ENCODE measurements around the gene CDK16. TPM values are rescaled to one million over a fixed set of nuclear protein-coding genes. Genes with fewer than 3 reads are reported as not detected.

Gene CDK16
- total RNA-seq, 1 donor from 2014 or later, result 253 TPM

DNA sequence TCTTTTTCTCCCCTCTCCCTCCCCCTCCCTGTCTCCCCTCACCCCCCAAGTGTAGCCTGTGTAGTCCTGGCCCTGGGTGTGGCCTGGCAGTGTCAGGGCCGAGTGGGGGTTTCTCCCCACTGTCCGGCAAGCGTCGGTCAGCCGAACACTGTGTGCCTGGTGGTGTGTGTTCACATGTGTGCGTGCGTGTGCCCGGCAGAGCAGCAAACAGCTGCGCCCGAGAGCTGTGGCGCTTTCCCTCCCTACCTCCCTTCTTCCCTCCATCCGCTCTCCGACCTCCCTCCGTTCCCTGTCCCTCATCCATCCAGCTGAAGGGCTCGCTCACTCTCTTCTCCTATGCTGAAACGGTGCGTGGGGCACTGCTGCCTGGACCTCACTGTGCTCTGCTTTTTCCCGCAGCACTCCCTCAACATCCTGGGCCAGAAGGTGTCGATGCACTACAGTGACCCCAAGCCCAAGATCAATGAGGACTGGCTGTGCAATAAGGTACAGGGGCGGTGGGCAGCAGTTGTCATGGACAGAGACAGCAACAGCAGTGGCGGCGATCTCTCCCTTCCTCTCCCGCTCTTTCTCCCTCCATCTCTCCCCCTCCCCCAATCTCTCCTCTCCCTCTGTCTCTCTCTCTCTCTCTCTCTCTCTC, 42.3 kb upstream of the CDK16 start:
- Mint-ChIP-seq H3K9me3 (ENCODE audit: low read depth) (peaks cover 10% of the 10 kb centered on the region), H3K27me3 (no peaks in the 10 kb centered on the region), H3K4me3 (ENCODE audit: low read depth) (no peak overlapping the region), H3K4me1 (ENCODE audit: low read depth) (no peaks in the 10 kb centered on the region), H3K27ac (peak overlapping the region; percentile 7), H3K36me3 (ENCODE audit: insufficient read depth) (peaks cover 12% of the 10 kb centered on the region)
- TF ChIP-seq, protein P1, sequence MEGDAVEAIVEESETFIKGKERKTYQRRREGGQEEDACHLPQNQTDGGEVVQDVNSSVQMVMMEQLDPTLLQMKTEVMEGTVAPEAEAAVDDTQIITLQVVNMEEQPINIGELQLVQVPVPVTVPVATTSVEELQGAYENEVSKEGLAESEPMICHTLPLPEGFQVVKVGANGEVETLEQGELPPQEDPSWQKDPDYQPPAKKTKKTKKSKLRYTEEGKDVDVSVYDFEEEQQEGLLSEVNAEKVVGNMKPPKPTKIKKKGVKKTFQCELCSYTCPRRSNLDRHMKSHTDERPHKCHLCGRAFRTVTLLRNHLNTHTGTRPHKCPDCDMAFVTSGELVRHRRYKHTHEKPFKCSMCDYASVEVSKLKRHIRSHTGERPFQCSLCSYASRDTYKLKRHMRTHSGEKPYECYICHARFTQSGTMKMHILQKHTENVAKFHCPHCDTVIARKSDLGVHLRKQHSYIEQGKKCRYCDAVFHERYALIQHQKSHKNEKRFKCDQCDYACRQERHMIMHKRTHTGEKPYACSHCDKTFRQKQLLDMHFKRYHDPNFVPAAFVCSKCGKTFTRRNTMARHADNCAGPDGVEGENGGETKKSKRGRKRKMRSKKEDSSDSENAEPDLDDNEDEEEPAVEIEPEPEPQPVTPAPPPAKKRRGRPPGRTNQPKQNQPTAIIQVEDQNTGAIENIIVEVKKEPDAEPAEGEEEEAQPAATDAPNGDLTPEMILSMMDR (IDR thresholded peaks at IDR 0.05; ENCODE audit: unreplicated experiment), result no peak
- DNase-seq (ENCODE audit: low spot score, unreplicated experiment), result no peak

DNA sequence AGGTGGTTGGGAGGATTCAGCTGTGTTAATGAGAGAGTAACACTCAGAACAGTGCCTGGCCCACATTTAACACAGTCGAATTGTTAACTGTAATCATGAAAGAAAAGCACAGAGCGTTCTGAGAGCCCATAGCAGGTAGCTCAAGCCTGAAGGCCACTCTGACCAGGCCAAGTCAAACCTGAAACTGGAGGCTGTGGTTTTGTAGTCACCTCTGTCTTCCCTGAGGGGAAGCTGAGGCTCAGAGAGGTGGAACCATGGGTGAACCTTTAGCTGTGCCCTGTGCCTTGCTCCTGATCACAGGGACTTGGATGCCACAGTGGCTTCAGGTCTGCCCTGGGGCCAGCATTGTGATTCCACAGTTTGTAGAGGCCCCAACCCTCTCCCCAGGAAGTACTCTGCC, 41.4 kb upstream of the CDK16 start:
- TF ChIP-seq, protein P1 (IDR thresholded peaks at IDR 0.05; ENCODE audit: unreplicated experiment), result no peak
- Mint-ChIP-seq H3K36me3 (ENCODE audit: insufficient read depth) (peaks cover 12% of the 10 kb centered on the region), H3K27ac (no peak overlapping the region), H3K4me3 (ENCODE audit: low read depth) (no peak overlapping the region), H3K4me1 (ENCODE audit: low read depth) (no peaks in the 10 kb centered on the region), H3K9me3 (ENCODE audit: low read depth) (peaks cover 10% of the 10 kb centered on the region), H3K27me3 (no peaks in the 10 kb centered on the region)
- DNase-seq (ENCODE audit: low spot score, unreplicated experiment), result no peak

DNA sequence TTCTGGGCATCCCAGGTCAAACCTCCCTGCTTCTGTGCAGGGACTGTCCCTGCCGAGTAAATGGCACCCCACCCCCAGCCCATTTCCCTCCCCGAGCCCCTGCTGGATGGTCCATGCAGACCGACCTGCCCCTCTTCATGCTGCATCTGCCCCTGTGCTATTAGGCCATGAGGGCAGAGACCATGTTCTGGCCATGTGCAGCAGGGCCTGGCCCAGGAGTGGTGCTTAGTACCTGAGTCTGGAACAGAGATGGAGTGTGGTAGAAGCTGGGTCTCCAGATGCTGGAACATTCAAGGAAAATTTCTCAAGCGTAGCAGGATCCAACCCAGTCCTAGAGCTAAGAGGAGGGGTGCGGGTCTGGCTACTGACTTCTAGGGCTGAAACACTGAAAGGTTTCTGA, 40.1 kb upstream of the CDK16 start:
- Mint-ChIP-seq H3K4me1 (ENCODE audit: low read depth) (no peaks in the 10 kb centered on the region), H3K36me3 (ENCODE audit: insufficient read depth) (peaks cover 14% of the 10 kb centered on the region), H3K9me3 (ENCODE audit: low read depth) (peaks cover 12% of the 10 kb centered on the region), H3K27me3 (no peaks in the 10 kb centered on the region), H3K27ac (peak overlapping the region; percentile 81), H3K4me3 (ENCODE audit: low read depth) (no peak overlapping the region)
- TF ChIP-seq, protein P1 (IDR thresholded peaks at IDR 0.05; ENCODE audit: unreplicated experiment), result no peak
- DNase-seq (ENCODE audit: low spot score, unreplicated experiment), result no peak

DNA sequence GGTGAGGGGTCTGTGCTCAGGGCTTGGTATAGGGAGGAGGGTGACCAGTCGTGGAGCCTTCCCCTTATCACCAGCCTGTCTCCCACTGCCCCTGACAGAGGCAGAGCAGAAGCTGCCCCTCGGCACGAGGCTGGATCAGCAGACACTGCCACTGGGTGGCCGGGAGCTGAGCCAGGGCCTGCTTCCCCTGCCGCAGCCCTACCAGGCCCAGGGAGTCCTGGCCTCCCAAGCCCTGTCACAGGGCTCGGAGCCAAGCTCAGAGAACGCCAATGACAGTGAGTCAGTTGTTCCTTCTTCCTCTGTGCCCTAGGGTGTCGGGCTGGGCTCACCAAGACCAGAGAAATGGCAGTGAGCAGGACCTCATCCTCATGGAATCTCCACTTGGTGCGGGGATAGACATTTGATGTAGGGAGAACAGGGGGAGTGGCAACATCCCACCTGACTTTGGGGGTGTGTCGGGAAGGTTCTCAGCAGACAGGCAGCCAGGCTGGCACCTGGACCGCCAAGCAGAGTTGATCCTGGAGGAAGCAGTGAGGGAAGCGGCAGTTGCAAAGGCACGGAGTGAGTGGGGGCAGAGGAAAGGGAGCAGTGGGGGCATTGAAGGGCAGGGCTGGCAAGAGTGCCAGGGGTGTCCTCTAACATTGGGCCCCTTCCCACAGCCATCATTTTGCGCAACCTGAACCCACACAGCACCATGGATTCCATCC, 39.1 kb upstream of the CDK16 start:
- TF ChIP-seq, protein P1 (IDR thresholded peaks at IDR 0.05; ENCODE audit: unreplicated experiment), result no peak

DNA sequence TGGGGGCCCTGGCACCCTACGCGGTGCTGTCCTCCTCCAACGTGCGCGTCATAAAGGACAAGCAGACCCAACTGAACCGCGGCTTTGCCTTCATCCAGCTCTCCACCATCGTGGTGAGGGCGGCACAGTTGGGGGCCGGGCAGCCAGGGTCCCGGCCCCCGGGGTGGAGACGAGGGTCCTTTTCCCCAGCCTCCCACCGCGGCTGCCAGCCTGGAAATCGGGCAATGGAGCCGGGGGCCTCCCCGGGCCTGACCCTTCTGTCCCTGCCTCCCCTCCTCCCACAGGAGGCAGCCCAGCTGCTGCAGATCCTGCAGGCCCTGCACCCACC, 38.6 kb upstream of the CDK16 start:
- Mint-ChIP-seq H3K27ac (no peak overlapping the region), H3K4me3 (ENCODE audit: low read depth) (no peak overlapping the region), H3K27me3 (no peaks in the 10 kb centered on the region), H3K4me1 (ENCODE audit: low read depth) (no peaks in the 10 kb centered on the region), H3K36me3 (ENCODE audit: insufficient read depth) (peaks cover 16% of the 10 kb centered on the region), H3K9me3 (ENCODE audit: low read depth) (peaks cover 12% of the 10 kb centered on the region)
- DNase-seq (ENCODE audit: low spot score, unreplicated experiment), result no peak
- TF ChIP-seq, protein P1 (IDR thresholded peaks at IDR 0.05; ENCODE audit: unreplicated experiment), result no peak

More for the DNA sequence above, 39.1 kb upstream of the CDK16 start:
- Mint-ChIP-seq H3K4me3 (ENCODE audit: low read depth) (no peak overlapping the region), H3K27me3 (no peaks in the 10 kb centered on the region), H3K36me3 (ENCODE audit: insufficient read depth) (peaks cover 14% of the 10 kb centered on the region), H3K27ac (no peak overlapping the region), H3K9me3 (ENCODE audit: low read depth) (peaks cover 12% of the 10 kb centered on the region), H3K4me1 (ENCODE audit: low read depth) (no peaks in the 10 kb centered on the region)
- DNase-seq (ENCODE audit: low spot score, unreplicated experiment), result no peak
